SK-N-SH (cell line): ENCODE results near the gene GPM6B. TPM values are rescaled to one million over a fixed set of nuclear protein-coding genes. Genes with fewer than 3 reads are reported as not detected.

Source experiments
- CTCF ChIA-PET: fragments of 300-600, 350-600 bp; formaldehyde crosslinking; extraction: SDS; loops from one replicate; lab custom pipeline; 2021; lab: Yijun Ruan, JAX
- POLR2A ChIA-PET: fragments of 350-600 bp; sonication (Branson Sonifier 250); formaldehyde crosslinking; extraction: SDS; loops from one replicate; lab custom pipeline; 2020; ENCODE audit warnings: antibody characterized with exemption, inconsistent platforms; lab: Yijun Ruan, JAX
- DNase-seq: peaks from one replicate; pipeline ENCODE4 v3.0.0; 2012
- H2AFZ ChIP-seq: fragments of 200-600 bp; sonication (generic); 2 replicates; pipeline ENCODE4 v1.8.1; 2016; ENCODE audit warnings: antibody characterized with exemption, mild to moderate bottlenecking, low read depth
- H3F3A ChIP-seq: fragments of 200-600 bp; sonication (generic); replicated peaks from 2 replicates; pipeline ENCODE3; 2016; ENCODE audit warnings: antibody characterized with exemption, mild to moderate bottlenecking; ENCODE audit not compliant: insufficient read depth
- H3K27ac ChIP-seq, 2 experiments: fragments of 200-500 bp in 1 of 2; fragments of 200-600 bp in 1 of 2; sonication (Bioruptor generic) in 1 of 2; sonication (generic), shearing (Covaris generic) in 1 of 2; 2 replicates each; pipeline versions ENCODE4 v1.5.1 to v1.6.1; 2014 to 2016; ENCODE audit warnings: low read depth in 2 of 2, inconsistent platforms in 1 of 2, low read length in 1 of 2, mild to moderate bottlenecking in 1 of 2, mixed read lengths in 1 of 2
- H3K27me3 ChIP-seq: fragments of 200-600 bp; sonication (generic), shearing (Covaris generic); 2 replicates; pipeline ENCODE4 v1.6.1; 2016; ENCODE audit warnings: mixed run types; ENCODE audit not compliant: insufficient read depth
- H3K36me3 ChIP-seq, 2 experiments: fragments of 200-500 bp in 1 of 2; fragments of 200-600 bp in 1 of 2; sonication (Bioruptor generic) in 1 of 2; sonication (generic) in 1 of 2; replicated peaks in 1 of 2; 2 replicates each; pipeline versions ENCODE3 to v1.5.1; 2014 to 2016; ENCODE audit warnings: low read length in 1 of 2, mild to moderate bottlenecking in 1 of 2; ENCODE audit not compliant: insufficient read depth in 2 of 2, control insufficient read depth in 1 of 2
- H3K4me1 ChIP-seq, 2 experiments: fragments of 200-500 bp in 1 of 2; fragments of 200-600 bp in 1 of 2; sonication (Bioruptor generic) in 1 of 2; sonication (generic), shearing (Covaris generic) in 1 of 2; 2 replicates each; pipeline versions ENCODE4 v1.5.1 to v1.6.1; 2014 to 2016; ENCODE audit warnings: low read depth in 1 of 2, low read length in 1 of 2, mixed run types in 1 of 2; ENCODE audit not compliant: insufficient read depth in 2 of 2, control insufficient read depth in 1 of 2
- H3K4me2 ChIP-seq: fragments of 200-600 bp; sonication (generic), shearing (Covaris generic); 2 replicates; pipeline ENCODE4 v1.6.1; 2017; ENCODE audit warnings: mixed run types
- H3K4me3 ChIP-seq, 2 experiments: fragments of 200-500 bp in 1 of 2; fragments of 200-600 bp in 1 of 2; sonication (Bioruptor generic) in 1 of 2; sonication (generic), shearing (Covaris generic) in 1 of 2; 2 replicates each; pipeline versions ENCODE4 v1.5.1 to v1.8.1; 2014 to 2016; ENCODE audit warnings: low read depth in 2 of 2, inconsistent platforms in 1 of 2, low read length in 1 of 2, mild to moderate bottlenecking in 1 of 2, mixed read lengths in 1 of 2, moderate library complexity in 1 of 2
- H3K79me2 ChIP-seq: fragments of 200-600 bp; sonication (generic); 2 replicates; pipeline ENCODE4 v1.8.1; 2017; ENCODE audit warnings: mild to moderate bottlenecking; ENCODE audit not compliant: insufficient read depth
- H3K9ac ChIP-seq: fragments of 200-600 bp; sonication (generic); 2 replicates; pipeline ENCODE4 v1.6.1; 2017; ENCODE audit warnings: mixed run types
- H3K9me2 ChIP-seq: fragments of 200-600 bp; sonication (generic); 2 replicates; pipeline ENCODE4 v1.6.1; 2017; ENCODE audit warnings: mixed run types
- H3K9me3 ChIP-seq: fragments of 200-600 bp; sonication (generic); 2 replicates; pipeline ENCODE4 v1.6.1; 2017; ENCODE audit warnings: mixed run types, mild to moderate bottlenecking, moderate library complexity
- H4K20me1 ChIP-seq: fragments of 200-600 bp; sonication (generic); 2 replicates; pipeline ENCODE4 v1.6.1; 2017; ENCODE audit warnings: mild to moderate bottlenecking, mixed run types; ENCODE audit not compliant: insufficient read depth
- CHD2 ChIP-seq: fragments of 150-350 bp; IDR thresholded peaks from 2 replicates; pipeline ENCODE4 v1.6.1; 2018; ENCODE audit warnings: low read length; ENCODE audit not compliant: partially characterized antibody
- ELF1 ChIP-seq: IDR thresholded peaks from 2 replicates; pipeline ENCODE4 v1.4.0; 2012
- FOSL2 ChIP-seq: IDR thresholded peaks from 2 replicates; pipeline ENCODE4 v1.4.0; 2012; ENCODE audit warnings: low read depth, mild to moderate bottlenecking, moderate library complexity, borderline replicate concordance
- GATA2 ChIP-seq: sonication (generic); formaldehyde crosslinking; IDR thresholded peaks from 2 replicates; pipeline ENCODE4 v1.5.0; 2020; ENCODE audit warnings: mild to moderate bottlenecking, missing genetic modification reagents
- JUND ChIP-seq: IDR thresholded peaks from 2 replicates; pipeline ENCODE4 v1.4.0; 2012
- MEF2A ChIP-seq: IDR thresholded peaks from 2 replicates; pipeline ENCODE4 v1.4.0; 2012; ENCODE audit warnings: low read depth, borderline replicate concordance
- NFIC ChIP-seq: IDR thresholded peaks from 2 replicates; pipeline ENCODE4 v1.4.0; 2012; ENCODE audit warnings: borderline replicate concordance
- NRF1 ChIP-seq: IDR thresholded peaks from 2 replicates; pipeline ENCODE4 v1.6.1; 2012; ENCODE audit warnings: low read depth, mild to moderate bottlenecking, low read length
- POLR2AphosphoS5 ChIP-seq: IDR thresholded peaks from 2 replicates; pipeline ENCODE4 v1.6.1; 2012; ENCODE audit warnings: low read depth, low read length
- RAD21 ChIP-seq: IDR thresholded peaks from 2 replicates; pipeline ENCODE4 v1.6.1; 2012; ENCODE audit warnings: mild to moderate bottlenecking, low read length
- SIN3A ChIP-seq: IDR thresholded peaks from 2 replicates; pipeline ENCODE4 v1.6.1; 2012; ENCODE audit warnings: low read depth, mild to moderate bottlenecking, low read length, moderate library complexity, borderline replicate concordance
- SMC3 ChIP-seq: IDR thresholded peaks from 2 replicates; pipeline ENCODE4 v1.6.1; 2012; ENCODE audit warnings: low read depth, low read length, improper control_type of control experiment
- TAF1 ChIP-seq: IDR thresholded peaks from 2 replicates; pipeline ENCODE4 v1.6.1; 2012; ENCODE audit warnings: low read depth, mild to moderate bottlenecking, low read length, moderate library complexity, borderline replicate concordance
- TCF12 ChIP-seq: IDR thresholded peaks from 2 replicates; pipeline ENCODE4 v1.4.0; 2012
- WGBS: methylation state at CpG from one replicate; pipeline ENCODE4 v1.1.6; 2017; ENCODE audit warnings: low lambda C conversion rate; 5-methylcytosine and 5-hydroxymethylcytosine counted together
- polyA plus RNA-seq, 3 experiments: library from polyadenylated mRNA; depleted of rRNA; stranded (reverse); fragments of >200 nt; gene quantifications; 2 replicates each; pipeline ENCODE4 v1.2.3, GENCODE V29; 2012
- TF ChIP-seq, protein P1 (sequence below): IDR thresholded peaks from 2 replicates; pipeline ENCODE4 v1.4.0; 2012; ENCODE audit warnings: low read depth, borderline replicate concordance
- TF ChIP-seq, protein P2 (sequence below): IDR thresholded peaks from 2 replicates; pipeline ENCODE4 v1.4.0; 2012; ENCODE audit warnings: low read depth
- TF ChIP-seq, protein P3 (sequence below): IDR thresholded peaks from 2 replicates; pipeline ENCODE4 v1.4.0; 2012; ENCODE audit warnings: low read depth, borderline replicate concordance
- TF ChIP-seq, protein P4 (sequence below): fragments of 200-600 bp; sonication (generic); IDR thresholded peaks from 2 replicates; pipeline ENCODE4 v1.6.1; 2017; ENCODE audit warnings: antibody characterized with exemption, mild to moderate bottlenecking, moderate library complexity
- TF ChIP-seq, protein P5 (sequence below): fragments of 150-350 bp; IDR thresholded peaks from 2 replicates; pipeline ENCODE4 v1.6.1; 2016; ENCODE audit warnings: mild to moderate bottlenecking, low read depth, low read length

The GPM6B gene
- polyA plus RNA-seq, 1 of the 3 experiments (the other 2 are of a cell fraction): 1.2 TPM

DNA sequence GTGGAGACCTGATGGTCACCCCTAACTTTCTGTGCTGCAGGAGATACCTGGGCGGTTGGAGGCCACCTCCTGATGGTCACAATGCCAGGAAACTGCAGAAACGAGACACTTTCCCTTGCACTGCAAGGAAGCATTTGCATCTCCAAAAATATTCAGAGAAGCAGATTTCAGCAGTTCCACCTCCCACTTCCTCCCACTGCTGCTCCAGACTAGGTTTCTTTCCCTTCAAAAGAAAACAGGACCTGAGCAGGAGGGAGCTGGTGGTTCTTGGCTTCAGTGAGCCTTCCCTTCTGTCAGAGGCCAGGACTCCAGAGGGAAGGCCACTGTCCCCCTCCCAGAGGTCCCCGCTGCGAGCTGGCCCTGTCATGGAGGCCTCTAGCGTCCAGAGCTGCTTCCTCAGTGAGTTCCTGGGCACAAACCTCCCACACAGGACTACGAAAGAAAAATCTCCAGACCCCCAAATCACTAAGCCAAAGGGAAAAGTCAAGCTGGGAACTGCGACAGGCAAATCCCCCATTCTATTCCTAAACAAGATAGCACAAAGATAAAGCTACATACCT, 35.9 kb downstream of the GPM6B start (continued):
- TF ChIP-seq TCF12 (no peak), NFIC (no peak), JUND (no peak), SMC3 (no peak)
- TF ChIP-seq, protein P1, sequence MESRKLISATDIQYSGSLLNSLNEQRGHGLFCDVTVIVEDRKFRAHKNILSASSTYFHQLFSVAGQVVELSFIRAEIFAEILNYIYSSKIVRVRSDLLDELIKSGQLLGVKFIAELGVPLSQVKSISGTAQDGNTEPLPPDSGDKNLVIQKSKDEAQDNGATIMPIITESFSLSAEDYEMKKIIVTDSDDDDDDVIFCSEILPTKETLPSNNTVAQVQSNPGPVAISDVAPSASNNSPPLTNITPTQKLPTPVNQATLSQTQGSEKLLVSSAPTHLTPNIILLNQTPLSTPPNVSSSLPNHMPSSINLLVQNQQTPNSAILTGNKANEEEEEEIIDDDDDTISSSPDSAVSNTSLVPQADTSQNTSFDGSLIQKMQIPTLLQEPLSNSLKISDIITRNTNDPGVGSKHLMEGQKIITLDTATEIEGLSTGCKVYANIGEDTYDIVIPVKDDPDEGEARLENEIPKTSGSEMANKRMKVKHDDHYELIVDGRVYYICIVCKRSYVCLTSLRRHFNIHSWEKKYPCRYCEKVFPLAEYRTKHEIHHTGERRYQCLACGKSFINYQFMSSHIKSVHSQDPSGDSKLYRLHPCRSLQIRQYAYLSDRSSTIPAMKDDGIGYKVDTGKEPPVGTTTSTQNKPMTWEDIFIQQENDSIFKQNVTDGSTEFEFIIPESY: no peak
- TF ChIP-seq, protein P2, sequence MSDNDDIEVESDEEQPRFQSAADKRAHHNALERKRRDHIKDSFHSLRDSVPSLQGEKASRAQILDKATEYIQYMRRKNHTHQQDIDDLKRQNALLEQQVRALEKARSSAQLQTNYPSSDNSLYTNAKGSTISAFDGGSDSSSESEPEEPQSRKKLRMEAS: no peak

DNA sequence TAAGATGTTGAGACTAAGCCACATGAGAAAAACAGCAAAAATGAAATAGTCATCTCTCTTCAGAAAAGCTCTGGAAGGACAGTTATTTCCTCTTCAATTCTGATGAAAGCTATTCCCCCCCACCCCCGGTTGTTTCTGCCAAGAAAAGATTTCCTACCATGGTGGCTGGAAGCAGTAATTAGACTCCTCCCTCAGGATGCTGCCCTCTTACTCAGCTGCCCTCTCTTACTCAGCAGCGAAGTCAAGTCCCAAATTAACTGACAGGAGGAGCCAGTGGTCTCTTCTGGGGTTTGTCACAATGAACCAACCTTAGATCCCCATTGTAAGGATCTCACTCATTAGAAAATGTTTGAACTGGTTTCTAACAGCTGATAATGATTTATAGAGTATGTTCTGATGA, 38.0 kb downstream of the GPM6B start:
- no peak for DNase-seq
- CTCF ChIA-PET: interaction anchor here (0.7 kb wide), 1 partner anchor 14 kb away, joined by 3 read pairs; no protein-coding TSS in a partner anchor

More for the DNA sequence above, 38.0 kb downstream of the GPM6B start:
- Histone ChIP-seq H3K9me2 (no peaks in the 10 kb centered on the region), H3K9ac (no peak overlapping the region), H3K79me2 (no peaks in the 10 kb centered on the region), H2AFZ (no peak overlapping the region), H3F3A (no peaks in the 10 kb centered on the region), H3K27ac (no peak overlapping the region), H3K27me3 (peaks cover 7% of the 10 kb centered on the region; the same call in 1 of the 2 replicates), H4K20me1 (no peaks in the 10 kb centered on the region), H3K36me3 (peaks cover 18 to 28% of the 10 kb centered on the region in 2 experiments), H3K4me2 (no peak overlapping the region), H3K9me3 (no peaks in the 10 kb centered on the region), H3K4me3 (no peak overlapping the region), H3K4me1 (no peaks in the 10 kb centered on the region; a peak in 1 of 4 replicates)
- POLR2A ChIA-PET: interaction anchor here (1.1 kb wide), 1 partner anchor 44 kb away, joined by 4 read pairs; the partner anchor contains the start of genes OFD1 and TRAPPC2
- no peak for TF ChIP-seq SMC3
- TF ChIP-seq, protein P3, sequence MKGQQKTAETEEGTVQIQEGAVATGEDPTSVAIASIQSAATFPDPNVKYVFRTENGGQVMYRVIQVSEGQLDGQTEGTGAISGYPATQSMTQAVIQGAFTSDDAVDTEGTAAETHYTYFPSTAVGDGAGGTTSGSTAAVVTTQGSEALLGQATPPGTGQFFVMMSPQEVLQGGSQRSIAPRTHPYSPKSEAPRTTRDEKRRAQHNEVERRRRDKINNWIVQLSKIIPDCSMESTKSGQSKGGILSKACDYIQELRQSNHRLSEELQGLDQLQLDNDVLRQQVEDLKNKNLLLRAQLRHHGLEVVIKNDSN: no peak
- TF ChIP-seq, protein P1: no peak
- TF ChIP-seq GATA2 (CRISPR knock-in tag): no peak
- TF ChIP-seq FOSL2: no peak
- TF ChIP-seq MEF2A: no peak
- TF ChIP-seq POLR2AphosphoS5: no peak
- TF ChIP-seq, protein P4, sequence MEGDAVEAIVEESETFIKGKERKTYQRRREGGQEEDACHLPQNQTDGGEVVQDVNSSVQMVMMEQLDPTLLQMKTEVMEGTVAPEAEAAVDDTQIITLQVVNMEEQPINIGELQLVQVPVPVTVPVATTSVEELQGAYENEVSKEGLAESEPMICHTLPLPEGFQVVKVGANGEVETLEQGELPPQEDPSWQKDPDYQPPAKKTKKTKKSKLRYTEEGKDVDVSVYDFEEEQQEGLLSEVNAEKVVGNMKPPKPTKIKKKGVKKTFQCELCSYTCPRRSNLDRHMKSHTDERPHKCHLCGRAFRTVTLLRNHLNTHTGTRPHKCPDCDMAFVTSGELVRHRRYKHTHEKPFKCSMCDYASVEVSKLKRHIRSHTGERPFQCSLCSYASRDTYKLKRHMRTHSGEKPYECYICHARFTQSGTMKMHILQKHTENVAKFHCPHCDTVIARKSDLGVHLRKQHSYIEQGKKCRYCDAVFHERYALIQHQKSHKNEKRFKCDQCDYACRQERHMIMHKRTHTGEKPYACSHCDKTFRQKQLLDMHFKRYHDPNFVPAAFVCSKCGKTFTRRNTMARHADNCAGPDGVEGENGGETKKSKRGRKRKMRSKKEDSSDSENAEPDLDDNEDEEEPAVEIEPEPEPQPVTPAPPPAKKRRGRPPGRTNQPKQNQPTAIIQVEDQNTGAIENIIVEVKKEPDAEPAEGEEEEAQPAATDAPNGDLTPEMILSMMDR: no peak
- no peak for TF ChIP-seq JUND
- no peak for TF ChIP-seq CHD2
- TF ChIP-seq SIN3A: no peak
- TF ChIP-seq ELF1: no peak
- no peak for TF ChIP-seq RAD21
- TF ChIP-seq, protein P5, sequence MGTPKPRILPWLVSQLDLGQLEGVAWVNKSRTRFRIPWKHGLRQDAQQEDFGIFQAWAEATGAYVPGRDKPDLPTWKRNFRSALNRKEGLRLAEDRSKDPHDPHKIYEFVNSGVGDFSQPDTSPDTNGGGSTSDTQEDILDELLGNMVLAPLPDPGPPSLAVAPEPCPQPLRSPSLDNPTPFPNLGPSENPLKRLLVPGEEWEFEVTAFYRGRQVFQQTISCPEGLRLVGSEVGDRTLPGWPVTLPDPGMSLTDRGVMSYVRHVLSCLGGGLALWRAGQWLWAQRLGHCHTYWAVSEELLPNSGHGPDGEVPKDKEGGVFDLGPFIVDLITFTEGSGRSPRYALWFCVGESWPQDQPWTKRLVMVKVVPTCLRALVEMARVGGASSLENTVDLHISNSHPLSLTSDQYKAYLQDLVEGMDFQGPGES: no peak
- TF ChIP-seq TCF12: no peak
- no peak for TF ChIP-seq TAF1
- TF ChIP-seq NFIC: no peak
- no peak for TF ChIP-seq NRF1
- TF ChIP-seq, protein P2: no peak
- WGBS: 30% methylated on average over 2 of the region's 2 CpGs
